Progenitor cell of endocrine pancreas (in vitro differentiated cells): Measurements from ENCODE around the gene ZFHX3. TPM values are rescaled to one million over a fixed set of nuclear protein-coding genes. Genes with fewer than 3 reads are reported as not detected.

ENCODE experiments used
- DNase-seq: peaks from one replicate; pipeline ENCODE4 v3.0.0; 2021; ENCODE audit warnings: low spot score; ENCODE audit not compliant: unreplicated experiment
- H3K27ac Mint-ChIP-seq: 2 replicates; pipeline ENCODE4 v1.8.0; 2021; ENCODE audit warnings: mild to moderate bottlenecking, moderate library complexity, mixed read lengths
- H3K27me3 Mint-ChIP-seq: 2 replicates; pipeline ENCODE4 v1.8.0; 2021; ENCODE audit warnings: mixed read lengths
- H3K36me3 Mint-ChIP-seq: 2 replicates; pipeline ENCODE4 v1.8.0; 2022; ENCODE audit warnings: mixed read lengths; ENCODE audit not compliant: insufficient read depth
- H3K4me1 Mint-ChIP-seq: 2 replicates; pipeline ENCODE4 v1.8.0; 2021; ENCODE audit warnings: low read depth, mixed read lengths
- H3K4me3 Mint-ChIP-seq: 2 replicates; pipeline ENCODE4 v1.8.0; 2021; ENCODE audit warnings: low read depth, mild to moderate bottlenecking, moderate library complexity, mixed read lengths
- H3K9me3 Mint-ChIP-seq: 2 replicates; pipeline ENCODE4 v1.8.0; 2021; ENCODE audit warnings: low read depth, mixed read lengths
- total RNA-seq: library from RNA; stranded (reverse); gene quantifications from 2 replicates; pipeline ENCODE4 v1.2.1, GENCODE V29; 2021
- TF ChIP-seq, protein P1 (sequence below): fragments of 200-600 bp; sonication (generic); IDR thresholded peaks from one replicate; pipeline ENCODE4 v1.5.0; 2021; ENCODE audit warnings: antibody characterized with exemption, mild to moderate bottlenecking; ENCODE audit not compliant: unreplicated experiment

Gene ZFHX3
- total RNA-seq, 1 donor from 2014 or later = 54.0 TPM

DNA sequence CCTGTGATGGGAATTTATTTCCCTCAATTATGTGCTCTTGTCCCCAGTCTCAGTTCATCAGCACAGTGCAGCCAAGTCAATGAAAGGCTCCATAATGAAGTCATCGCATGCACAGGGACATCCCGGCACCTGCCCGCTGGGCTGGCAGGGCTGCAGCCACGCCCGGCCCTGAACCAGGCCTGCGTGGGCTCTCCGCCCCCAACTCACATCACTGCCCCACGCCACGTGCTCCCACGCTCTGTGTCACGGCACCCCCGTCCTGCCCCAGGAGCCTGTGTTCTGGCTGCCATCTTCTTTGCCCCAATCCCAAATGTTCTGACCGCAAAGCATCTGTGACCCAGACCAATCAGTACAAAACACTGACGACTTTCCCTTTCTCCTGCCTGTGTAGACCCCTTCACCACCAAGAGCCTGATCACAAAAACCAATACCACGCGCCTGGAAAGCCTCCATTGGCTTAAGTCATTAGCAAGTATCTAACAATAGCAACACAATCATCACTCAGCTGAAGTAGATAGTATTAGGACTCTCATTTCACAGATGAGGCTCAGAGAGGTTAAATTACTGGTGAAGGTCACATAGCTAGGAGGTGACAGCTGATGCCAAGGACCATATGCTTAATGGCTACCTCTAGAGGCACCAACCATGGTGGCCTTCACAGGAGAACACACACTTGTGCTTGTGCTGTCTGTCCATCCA lies 202.5 kb downstream of the ZFHX3 start:
- H3K27ac Mint-ChIP-seq = peak overlapping the region; percentile 5
- H3K27me3 Mint-ChIP-seq = peaks cover 2% of the 10 kb centered on the region

DNA sequence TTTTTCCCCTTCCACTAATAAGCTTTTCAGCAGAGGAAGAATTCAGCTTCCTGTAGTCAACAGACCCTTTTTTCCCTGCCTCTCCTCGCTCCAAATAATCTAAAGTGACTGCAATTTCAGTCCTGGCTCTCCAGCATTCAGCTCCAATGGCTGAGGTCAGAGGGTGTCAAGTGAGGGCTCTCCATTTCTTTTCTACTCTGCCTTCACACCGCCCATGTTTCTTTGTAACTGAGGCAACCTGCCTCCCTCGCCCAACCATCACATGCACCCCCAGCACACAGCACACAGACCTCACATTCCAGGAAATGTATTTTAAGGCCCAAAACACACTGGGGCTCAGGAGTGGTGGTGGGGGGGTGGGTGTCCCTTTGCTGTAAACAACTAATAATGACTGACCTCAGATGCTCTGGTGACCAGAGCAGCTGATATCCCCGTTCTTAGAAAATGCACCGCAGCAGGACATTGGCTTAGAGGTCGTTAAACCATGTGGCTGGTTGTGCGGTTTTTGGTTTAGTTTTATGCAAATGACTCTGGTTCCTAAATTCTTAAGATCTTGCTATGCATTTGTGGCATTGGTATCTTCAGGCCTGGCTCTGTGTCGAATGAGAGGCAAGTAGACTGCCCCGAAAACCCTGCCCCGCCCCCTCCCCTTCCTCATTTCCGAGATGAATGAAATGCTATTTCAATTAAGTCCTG lies 203.6 kb downstream of the ZFHX3 start:
- TF ChIP-seq, protein P1, sequence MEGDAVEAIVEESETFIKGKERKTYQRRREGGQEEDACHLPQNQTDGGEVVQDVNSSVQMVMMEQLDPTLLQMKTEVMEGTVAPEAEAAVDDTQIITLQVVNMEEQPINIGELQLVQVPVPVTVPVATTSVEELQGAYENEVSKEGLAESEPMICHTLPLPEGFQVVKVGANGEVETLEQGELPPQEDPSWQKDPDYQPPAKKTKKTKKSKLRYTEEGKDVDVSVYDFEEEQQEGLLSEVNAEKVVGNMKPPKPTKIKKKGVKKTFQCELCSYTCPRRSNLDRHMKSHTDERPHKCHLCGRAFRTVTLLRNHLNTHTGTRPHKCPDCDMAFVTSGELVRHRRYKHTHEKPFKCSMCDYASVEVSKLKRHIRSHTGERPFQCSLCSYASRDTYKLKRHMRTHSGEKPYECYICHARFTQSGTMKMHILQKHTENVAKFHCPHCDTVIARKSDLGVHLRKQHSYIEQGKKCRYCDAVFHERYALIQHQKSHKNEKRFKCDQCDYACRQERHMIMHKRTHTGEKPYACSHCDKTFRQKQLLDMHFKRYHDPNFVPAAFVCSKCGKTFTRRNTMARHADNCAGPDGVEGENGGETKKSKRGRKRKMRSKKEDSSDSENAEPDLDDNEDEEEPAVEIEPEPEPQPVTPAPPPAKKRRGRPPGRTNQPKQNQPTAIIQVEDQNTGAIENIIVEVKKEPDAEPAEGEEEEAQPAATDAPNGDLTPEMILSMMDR = no peak
- no peak overlapping the region for H3K27ac Mint-ChIP-seq
- H3K4me3 Mint-ChIP-seq = no peak overlapping the region
- no peaks in the 10 kb centered on the region for H3K27me3 Mint-ChIP-seq
- peaks cover 38% of the 10 kb centered on the region for H3K4me1 Mint-ChIP-seq
- no peaks in the 10 kb centered on the region for H3K9me3 Mint-ChIP-seq
- H3K36me3 Mint-ChIP-seq = no peaks in the 10 kb centered on the region
- no peak for DNase-seq

More for the DNA sequence above, 202.5 kb downstream of the ZFHX3 start:
- H3K4me3 Mint-ChIP-seq = no peak overlapping the region
- DNase-seq = no peak
- peaks cover 37% of the 10 kb centered on the region for H3K4me1 Mint-ChIP-seq
- no peaks in the 10 kb centered on the region for H3K9me3 Mint-ChIP-seq
- H3K36me3 Mint-ChIP-seq = peaks cover 3% of the 10 kb centered on the region
- TF ChIP-seq, protein P1 = no peak

DNA sequence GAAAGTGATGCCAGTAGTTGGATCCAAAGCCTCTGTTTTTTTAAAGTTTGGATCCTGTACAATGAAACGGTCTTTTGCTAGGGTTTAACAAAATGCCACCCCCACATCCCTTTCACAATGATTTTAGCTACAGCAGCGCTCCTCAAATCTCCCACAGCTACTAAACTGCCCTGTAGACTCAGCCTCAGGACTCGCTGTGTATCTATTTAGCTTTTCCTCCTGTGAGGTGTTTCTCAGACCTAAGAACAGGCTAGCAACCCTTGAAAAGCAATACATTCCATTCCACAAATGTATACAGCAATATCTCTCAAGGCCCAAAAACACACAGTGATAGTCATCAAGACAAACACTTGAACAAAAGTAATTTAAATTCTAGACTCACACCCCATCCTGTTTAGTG lies 206.4 kb downstream of the ZFHX3 start:
- Mint-ChIP-seq H3K4me1 (peaks cover 31% of the 10 kb centered on the region), H3K36me3 (peaks cover 5% of the 10 kb centered on the region), H3K4me3 (no peak overlapping the region)

DNA sequence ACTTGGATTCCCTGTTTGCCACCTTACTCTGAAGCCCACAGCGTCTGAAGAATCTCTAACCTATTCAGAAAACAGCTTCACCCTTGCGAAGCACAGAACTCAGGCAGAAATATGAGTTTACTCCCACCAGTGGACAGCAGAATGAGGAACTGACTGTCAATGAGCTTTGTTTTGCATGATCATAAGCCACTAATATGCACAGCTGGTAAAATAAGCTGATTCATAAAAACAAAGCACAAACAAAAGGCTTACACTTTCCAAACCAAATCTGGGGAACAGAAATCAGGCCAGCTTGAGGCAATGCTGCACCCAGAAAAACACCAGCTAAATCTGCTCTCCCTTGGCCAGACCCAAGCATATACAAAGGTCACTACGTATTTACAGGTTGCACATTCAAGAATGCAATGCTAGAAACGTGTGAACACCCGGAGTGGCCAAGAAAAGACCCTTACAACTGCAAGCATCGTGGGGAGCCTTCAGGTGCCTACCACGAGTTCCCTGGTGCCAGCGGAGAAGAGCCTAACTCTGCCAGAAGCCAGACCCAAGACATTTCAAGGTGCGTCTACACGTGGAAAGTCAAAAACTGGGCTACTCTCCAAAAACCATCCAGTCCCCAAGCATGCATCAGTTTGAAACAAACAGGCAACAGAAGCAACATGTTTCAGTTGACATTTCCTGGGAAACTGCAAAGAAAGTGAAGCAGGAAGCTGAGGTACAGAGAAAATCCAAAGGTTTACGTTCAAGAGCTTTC lies 207.1 kb downstream of the ZFHX3 start:
- TF ChIP-seq, protein P1 = no peak
- Mint-ChIP-seq H3K36me3 (peaks cover 12% of the 10 kb centered on the region), H3K9me3 (no peaks in the 10 kb centered on the region), H3K27ac (no peak overlapping the region), H3K4me3 (no peak overlapping the region), H3K4me1 (peaks cover 31% of the 10 kb centered on the region), H3K27me3 (no peaks in the 10 kb centered on the region)
- DNase-seq = no peak

More for the DNA sequence above, 206.4 kb downstream of the ZFHX3 start:
- peak overlapping the region; percentile 65 for H3K27ac Mint-ChIP-seq
- no peaks in the 10 kb centered on the region for H3K9me3 Mint-ChIP-seq
- H3K27me3 Mint-ChIP-seq = no peaks in the 10 kb centered on the region
- TF ChIP-seq, protein P1 = no peak
- no peak for DNase-seq

DNA sequence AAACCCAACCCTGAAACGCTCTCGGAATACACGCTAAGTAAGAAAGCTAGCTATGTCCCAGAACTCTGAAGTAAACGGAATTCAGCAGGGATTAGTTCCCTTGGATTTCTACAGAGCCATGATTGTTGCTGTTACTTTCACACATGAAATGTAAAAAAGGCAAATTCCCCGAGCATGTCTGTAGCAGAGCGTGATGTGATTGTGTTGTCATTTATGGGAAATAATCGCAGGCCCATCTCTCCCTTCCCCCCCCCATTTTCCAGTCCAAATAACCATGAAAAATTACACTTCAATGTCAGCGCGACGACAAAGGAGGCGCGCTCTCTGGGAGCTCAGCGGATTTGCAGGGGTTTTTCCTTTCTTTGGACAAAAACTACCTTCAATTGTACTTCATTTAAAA lies 209.0 kb downstream of the ZFHX3 start:
- no peaks in the 10 kb centered on the region for H3K9me3 Mint-ChIP-seq
- no peak overlapping the region for H3K27ac Mint-ChIP-seq
- DNase-seq = no peak
- H3K4me3 Mint-ChIP-seq = no peak overlapping the region
- peaks cover 24% of the 10 kb centered on the region for H3K4me1 Mint-ChIP-seq
- H3K36me3 Mint-ChIP-seq = peaks cover 13% of the 10 kb centered on the region
- TF ChIP-seq, protein P1 = no peak
- no peaks in the 10 kb centered on the region for H3K27me3 Mint-ChIP-seq
